ENCODE measurements around the gene AHCYL2.

GRCh38 chr7:129213828-129214227 is 11.0 kb upstream of the AHCYL2 start:
- TF ChIP-seq POLR2AphosphoS5 (IDR thresholded peaks at IDR 0.05; ENCODE audit: insufficient read depth, low read depth, low read length): no peak
- no peak for TF ChIP-seq MYC (IDR thresholded peaks at IDR 0.05; ENCODE audit: low read depth, low read length)
- no peak for TF ChIP-seq POLR2A (IDR thresholded peaks at IDR 0.05; ENCODE audit: low read depth, low read length)
- TF ChIP-seq CTCF (IDR thresholded peaks at IDR 0.05; ENCODE audit: extremely low read depth in 1 of 2, insufficient read depth in 1 of 2, low read depth in 1 of 2, low read length in 2 of 2): no peak
- TF ChIP-seq FOS (IDR thresholded peaks at IDR 0.05; ENCODE audit: borderline replicate concordance, insufficient read depth, low read length): no peak
- TF ChIP-seq EZH2 (IDR thresholded peaks at IDR 0.05; ENCODE audit: borderline replicate concordance, low read depth, low read length, severe bottlenecking): no peak
- no peak for TF ChIP-seq GATA2 (IDR thresholded peaks at IDR 0.05; ENCODE audit: insufficient read depth, insufficient read length, low read depth, low read length)
- TF ChIP-seq JUN (IDR thresholded peaks at IDR 0.05; ENCODE audit: borderline replicate concordance, insufficient read depth, insufficient read length, low read depth): no peak
- no peak for TF ChIP-seq MAX (IDR thresholded peaks at IDR 0.05; ENCODE audit: insufficient read depth, insufficient read length)
